SJCRH30 (cell line): ENCODE measurements around the gene FOXD1. TPM values are rescaled to one million over a fixed set of nuclear protein-coding genes. Genes with fewer than 3 reads are reported as not detected.
A peak's percentile ranks its signal among the peaks of the same experiment; 100 is the strongest.
"Not testable (repeated sequence)": the region's sequence is repeated elsewhere in the genome, so short reads cannot be mapped to it uniquely, and the experiment has no call there.

Experiments
- DNase-seq, 2 experiments: peaks; one replicate each; pipeline ENCODE4 v3.0.0-alpha.2; 2015 to 2020
- H3K27ac ChIP-seq: fragments of 250-450 bp; sonication (Bioruptor Pico); 2 replicates; pipeline ENCODE4 v1.5.1; 2020; ENCODE audit warnings: mild to moderate bottlenecking, moderate library complexity
- H3K27me3 ChIP-seq: fragments of 250-450 bp; sonication (Bioruptor Pico); 2 replicates; pipeline ENCODE4 v1.5.1; 2020; ENCODE audit warnings: mild to moderate bottlenecking, moderate library complexity
- H3K36me3 ChIP-seq: fragments of 250-450 bp; sonication (Bioruptor Pico); 2 replicates; pipeline ENCODE4 v1.5.1; 2020; ENCODE audit warnings: mild to moderate bottlenecking, moderate library complexity
- H3K4me1 ChIP-seq: fragments of 250-450 bp; sonication (Bioruptor Pico); 2 replicates; pipeline ENCODE4 v1.5.1; 2020; ENCODE audit warnings: mild to moderate bottlenecking, moderate library complexity
- H3K4me3 ChIP-seq: fragments of 250-450 bp; sonication (Bioruptor Pico); 2 replicates; pipeline ENCODE4 v1.5.1; 2020; ENCODE audit warnings: mild to moderate bottlenecking, moderate library complexity
- H3K9me3 ChIP-seq: fragments of 250-450 bp; sonication (Bioruptor Pico); replicated peaks from 2 replicates; pipeline ENCODE4 v1.5.1; 2020; ENCODE audit warnings: mild to moderate bottlenecking, moderate library complexity
- total RNA-seq: library from RNA; depleted of rRNA; stranded (reverse); fragments of >200 nt; shearing (Covaris generic); gene quantifications from 2 replicates; pipeline ENCODE4 v1.2.3, GENCODE V29; 2014

FOXD1 gene
- total RNA-seq, 1 experiment from 2014 or later = 10.9 TPM

GRCh38 chr5:73420666-73421065 is 27.9 kb downstream of the FOXD1 start:
- H3K27ac ChIP-seq = no peak overlapping the region
- H3K36me3 ChIP-seq = no peaks in the 10 kb centered on the region
- H3K9me3 ChIP-seq = no peaks in the 10 kb centered on the region; the same call in 1 of the 2 replicates
- H3K4me3 ChIP-seq = no peak overlapping the region
- DNase-seq = no peak
- H3K27me3 ChIP-seq = peaks cover 19% of the 10 kb centered on the region; the same call in 1 of the 2 replicates
- peaks cover 5% of the 10 kb centered on the region for H3K4me1 ChIP-seq

- H3K27ac ChIP-seq = no peak overlapping the region
- peak overlapping the region; percentile 53 for H3K4me3 ChIP-seq
Observed at GRCh38 chr5:73419465-73420390, 28.8 kb downstream of the FOXD1 start.

GRCh38 chr5:73419117-73419464 is 29.5 kb downstream of the FOXD1 start:
- Histone ChIP-seq H3K4me3 (peak overlapping the region; percentile 53), H3K4me1 (peaks cover 5% of the 10 kb centered on the region), H3K9me3 (peaks cover 3% of the 10 kb centered on the region; the same call in 1 of the 2 replicates), H3K36me3 (no peaks in the 10 kb centered on the region), H3K27me3 (peaks cover 19% of the 10 kb centered on the region; the same call in 1 of the 2 replicates), H3K27ac (no peak overlapping the region)
- DNase-seq = no peak

More at GRCh38 chr5:73419465-73420390, 28.8 kb downstream of the FOXD1 start:
- Histone ChIP-seq H3K9me3 (no peaks in the 10 kb centered on the region; the same call in 1 of the 2 replicates), H3K4me1 (peaks cover 5% of the 10 kb centered on the region), H3K27me3 (peaks cover 19% of the 10 kb centered on the region; the same call in 1 of the 2 replicates), H3K36me3 (no peaks in the 10 kb centered on the region)
- peak; percentile 67 to 68 for DNase-seq

DNA sequence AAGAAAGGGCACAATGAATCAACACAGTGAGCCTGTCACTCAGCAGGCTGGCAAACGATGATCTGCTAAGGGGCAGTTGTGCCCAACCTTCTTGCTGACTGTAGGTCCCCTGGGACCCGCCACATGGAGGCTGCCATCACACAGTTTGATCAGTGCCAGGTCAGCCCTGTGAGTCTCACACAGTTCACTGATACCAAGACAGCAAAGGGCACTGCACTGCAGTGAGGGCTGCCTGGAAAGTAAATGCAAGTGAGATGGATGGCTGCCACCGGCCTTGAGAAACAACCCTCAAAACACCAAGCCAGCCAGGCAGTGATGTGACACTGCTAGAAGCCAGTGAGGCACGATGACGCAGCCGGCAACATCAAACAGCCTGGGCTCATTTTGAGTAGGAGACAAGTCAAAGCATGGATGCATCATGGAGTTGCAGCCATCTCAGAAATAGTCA is 30.3 kb downstream of the FOXD1 start:
- no peak for DNase-seq
- Histone ChIP-seq H3K4me1 (peaks cover 5% of the 10 kb centered on the region), H3K4me3 (no peak overlapping the region), H3K27me3 (peaks cover 19% of the 10 kb centered on the region; the same call in 1 of the 2 replicates), H3K27ac (no peak overlapping the region), H3K9me3 (peaks cover 3% of the 10 kb centered on the region; the same call in 1 of the 2 replicates), H3K36me3 (no peaks in the 10 kb centered on the region)

DNA sequence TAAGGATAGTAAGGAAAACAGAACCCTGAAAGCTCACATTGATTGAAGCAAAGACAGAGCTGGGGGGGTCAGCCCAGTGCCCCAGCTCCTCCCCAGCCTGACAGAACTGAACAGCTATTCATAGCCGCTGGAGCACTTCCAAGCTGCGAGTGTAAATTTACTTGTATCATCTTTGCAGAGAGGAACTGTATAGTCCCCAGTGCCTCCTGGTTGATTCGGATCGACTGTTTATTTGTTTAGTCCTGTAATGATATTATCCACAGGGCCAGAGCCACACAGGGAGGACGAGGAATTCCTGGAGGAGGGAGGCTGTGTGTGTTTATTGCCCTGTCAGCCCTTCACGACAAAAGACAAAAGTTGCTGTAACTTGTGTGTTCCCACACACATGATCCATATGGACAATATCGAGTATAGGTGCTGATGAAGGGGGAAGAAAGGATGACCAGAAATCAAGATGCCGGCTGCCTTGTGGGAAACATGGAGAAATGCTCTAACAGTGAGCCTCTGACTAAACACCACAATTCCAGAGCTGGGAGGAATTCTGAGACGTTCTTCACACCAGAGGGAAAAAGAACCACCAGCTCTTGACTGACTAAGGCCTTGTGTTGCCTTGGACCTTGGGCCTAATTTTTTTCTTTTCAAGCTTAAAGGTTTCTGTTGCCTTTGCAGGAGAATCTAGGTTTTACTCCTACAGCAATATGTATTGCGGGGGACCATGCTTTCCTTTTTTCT is 31.1 kb downstream of the FOXD1 start:
- H3K9me3 ChIP-seq = peaks cover 3% of the 10 kb centered on the region; the same call in 1 of the 2 replicates
- DNase-seq = peak; percentile 22 to 49
- no peak overlapping the region for H3K27ac ChIP-seq
- H3K27me3 ChIP-seq = peaks cover 19% of the 10 kb centered on the region; the same call in 1 of the 2 replicates
- peaks cover 5% of the 10 kb centered on the region for H3K4me1 ChIP-seq
- no peaks in the 10 kb centered on the region for H3K36me3 ChIP-seq
- no peak overlapping the region for H3K4me3 ChIP-seq

GRCh38 chr5:73415617-73416016 is 33.0 kb downstream of the FOXD1 start:
- Histone ChIP-seq H3K36me3 (no peaks in the 10 kb centered on the region), H3K4me1 (peaks cover 5% of the 10 kb centered on the region), H3K27ac (no peak overlapping the region)

GRCh38 chr5:73415171-73415570 is 33.4 kb downstream of the FOXD1 start:
- DNase-seq = no peak
- Histone ChIP-seq H3K9me3 (0 out of 2 replicates have a peak, but pooled peaks cover 3% of the 10 kb centered on the region), H3K27me3 (peaks cover 16% of the 10 kb centered on the region; the same call in 1 of the 2 replicates), H3K27ac (no peak overlapping the region), H3K4me3 (no peak overlapping the region), H3K36me3 (no peaks in the 10 kb centered on the region), H3K4me1 (peaks cover 5% of the 10 kb centered on the region)

More at GRCh38 chr5:73415617-73416016, 33.0 kb downstream of the FOXD1 start:
- Histone ChIP-seq H3K4me3 (no peak overlapping the region), H3K27me3 (peaks cover 19% of the 10 kb centered on the region; the same call in 1 of the 2 replicates), H3K9me3 (peaks cover 3% of the 10 kb centered on the region; the same call in 1 of the 2 replicates)
- no peak for DNase-seq

DNA sequence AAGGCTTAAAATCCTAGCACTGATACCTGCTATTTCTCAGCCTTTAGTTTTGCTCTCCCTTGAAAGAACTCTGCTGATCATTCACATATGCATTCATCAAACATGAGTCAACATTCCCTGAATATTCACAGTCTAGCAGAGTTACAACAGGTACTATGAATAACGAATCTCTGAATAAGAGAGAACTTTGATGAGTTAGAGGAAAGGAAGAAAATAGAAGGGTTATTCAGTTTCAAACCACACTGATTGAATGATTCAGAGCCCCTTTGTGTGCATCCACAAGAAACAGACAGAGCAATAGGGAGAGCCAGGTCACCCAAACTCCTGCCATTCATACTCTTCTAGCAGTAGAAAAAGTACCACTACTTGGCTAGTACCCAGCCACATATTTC is 36.0 kb downstream of the FOXD1 start:
- Histone ChIP-seq H3K27me3 (peaks cover under 1% of the 10 kb centered on the region; the same call in 1 of the 2 replicates), H3K4me3 (no peak overlapping the region), H3K4me1 (peaks cover 5% of the 10 kb centered on the region), H3K36me3 (no peaks in the 10 kb centered on the region), H3K9me3 (0 out of 2 replicates have a peak, but pooled peaks cover 3% of the 10 kb centered on the region), H3K27ac (no peak overlapping the region)
- no peak for DNase-seq

- Histone ChIP-seq H3K27ac (no peak overlapping the region), H3K27me3 (no peaks in the 10 kb centered on the region; the same call in 1 of the 2 replicates), H3K4me3 (no peak overlapping the region), H3K9me3 (0 out of 2 replicates have a peak, but pooled peaks cover 3% of the 10 kb centered on the region), H3K4me1 (no peaks in the 10 kb centered on the region), H3K36me3 (no peaks in the 10 kb centered on the region)
- no peak for DNase-seq
Observed at GRCh38 chr5:73411936-73412596, 36.5 kb downstream of the FOXD1 start.

DNA sequence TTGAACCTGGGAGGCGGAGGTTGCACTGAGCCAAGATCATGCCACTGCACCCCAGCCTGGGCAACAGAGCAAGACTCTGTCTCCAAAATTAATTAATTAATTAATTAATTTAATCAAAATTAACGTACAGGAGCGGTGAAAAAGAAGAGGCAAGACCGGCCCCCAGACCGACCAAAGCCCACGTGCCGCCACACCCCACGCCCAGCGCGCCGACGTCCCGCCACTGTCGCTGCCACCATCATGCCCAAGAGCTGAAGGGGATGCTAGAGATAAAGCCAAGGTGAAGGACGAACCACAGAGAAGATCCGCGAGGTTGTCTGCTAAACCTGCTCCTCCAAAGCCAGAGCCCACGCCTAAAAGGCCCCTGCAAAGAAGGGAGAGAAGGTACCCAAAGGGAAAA is 38.6 kb downstream of the FOXD1 start:
- H3K4me3 ChIP-seq, DNase-seq, H3K36me3 ChIP-seq, H3K27me3 ChIP-seq, H3K27ac ChIP-seq, H3K9me3 ChIP-seq, H3K4me1 ChIP-seq: not testable (repeated sequence)

GRCh38 chr5:73405691-73406090 is 42.9 kb downstream of the FOXD1 start:
- no peak overlapping the region for H3K4me3 ChIP-seq

GRCh38 chr5:73399775-73400174 is 48.8 kb downstream of the FOXD1 start:
- Histone ChIP-seq H3K27ac (no peak overlapping the region), H3K27me3 (no peaks in the 10 kb centered on the region), H3K36me3 (no peaks in the 10 kb centered on the region), H3K4me1 (no peaks in the 10 kb centered on the region), H3K4me3 (no peak overlapping the region), H3K9me3 (no peaks in the 10 kb centered on the region)
- no peak for DNase-seq

More at GRCh38 chr5:73405691-73406090, 42.9 kb downstream of the FOXD1 start:
- H3K4me1 ChIP-seq = no peaks in the 10 kb centered on the region
- no peaks in the 10 kb centered on the region for H3K36me3 ChIP-seq
- DNase-seq = no peak
- no peak overlapping the region for H3K27ac ChIP-seq
- no peaks in the 10 kb centered on the region for H3K9me3 ChIP-seq
- peaks cover 5% of the 10 kb centered on the region; the same call in 1 of the 2 replicates for H3K27me3 ChIP-seq
